HL-60 (cell line): ENCODE results near the gene XPR1.

Experiments
- CTCF ChIP-seq: IDR thresholded peaks from one replicate; pipeline ENCODE4 v1.5.1; 2011; ENCODE audit warnings: low read length, control low read depth, inconsistent platforms; ENCODE audit not compliant: insufficient read depth
- GABPA ChIP-seq: IDR thresholded peaks from 2 replicates; pipeline ENCODE4 v1.6.1; 2012; ENCODE audit warnings: low read depth
- POLR2AphosphoS5 ChIP-seq: IDR thresholded peaks from 2 replicates; pipeline ENCODE4 v1.6.1; 2012; ENCODE audit warnings: low read depth
- REST ChIP-seq: IDR thresholded peaks from 2 replicates; pipeline ENCODE4 v1.6.1; 2012; ENCODE audit warnings: low read depth; ENCODE audit not compliant: insufficient replicate concordance
- SPI1 ChIP-seq: IDR thresholded peaks from 2 replicates; pipeline ENCODE4 v1.6.1; 2012; ENCODE audit warnings: low read depth, mild to moderate bottlenecking, borderline replicate concordance

GRCh38 chr1:180594723-180595122, 37.1 kb upstream of the XPR1 start:
- TF ChIP-seq CTCF (no peak), POLR2AphosphoS5 (no peak), REST (no peak), SPI1 (no peak), GABPA (no peak)
